Pulmonary artery endothelial cell (primary cell): Measurements from ENCODE around the gene ZRANB3. TPM values are rescaled to one million over a fixed set of nuclear protein-coding genes. Genes with fewer than 3 reads are reported as not detected.
"Not testable (repeated sequence)": the region's sequence is repeated elsewhere in the genome, so short reads cannot be mapped to it uniquely, and the experiment has no call there.

Experiments used
- DNase-seq: peaks from one replicate; pipeline ENCODE4 v3.0.0-alpha.2; 2011; ENCODE audit warnings: low read depth, low spot score
- total RNA-seq: library from RNA; depleted of rRNA; stranded (reverse); fragments of >200 nt; gene quantifications from 2 replicates; pipeline ENCODE4 v1.2.3, GENCODE V29; 2014

Gene ZRANB3
- total RNA-seq, 1 donor from 2014 or later, result 5.1 TPM

DNA sequence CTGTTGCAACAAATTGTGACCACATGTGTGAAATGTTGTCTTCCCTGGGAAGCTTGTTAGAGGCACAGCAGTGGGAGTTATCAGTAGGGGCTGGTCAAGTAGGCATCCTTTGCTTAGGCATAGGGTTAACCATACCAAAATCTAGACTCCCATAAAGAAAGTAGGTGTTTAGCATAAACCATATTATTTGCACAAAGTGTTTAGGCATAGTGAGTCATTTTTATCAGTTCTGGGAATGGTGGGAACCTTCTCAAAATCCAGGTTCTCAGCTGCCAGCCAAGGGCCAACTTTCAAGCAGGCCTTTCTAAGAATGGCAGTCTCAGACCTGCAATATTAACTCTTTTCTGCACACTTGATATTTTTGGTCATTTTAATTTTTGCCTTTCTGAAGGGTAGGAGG is 390.4 kb downstream of the ZRANB3 start:
- DNase-seq, result no peak

DNA sequence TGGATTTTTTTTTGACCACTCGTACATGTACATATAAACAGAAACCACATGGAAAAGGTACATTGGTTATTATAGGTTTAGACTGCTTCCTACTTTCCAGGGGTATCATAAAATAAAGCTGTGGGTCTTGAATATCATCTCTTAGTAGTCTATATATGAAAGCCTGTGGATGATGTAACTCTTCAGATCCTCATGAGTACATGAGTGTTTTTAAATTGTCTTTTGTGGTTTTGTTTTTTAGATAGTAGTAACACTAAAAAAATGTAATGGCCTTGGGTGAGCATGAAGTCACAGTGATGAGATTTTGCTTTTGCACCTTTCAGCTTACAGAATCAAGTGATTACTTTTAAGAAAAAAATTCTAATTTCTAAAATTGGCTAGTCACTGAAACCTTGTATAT is 398.7 kb downstream of the ZRANB3 start:
- DNase-seq, result no peak

DNA sequence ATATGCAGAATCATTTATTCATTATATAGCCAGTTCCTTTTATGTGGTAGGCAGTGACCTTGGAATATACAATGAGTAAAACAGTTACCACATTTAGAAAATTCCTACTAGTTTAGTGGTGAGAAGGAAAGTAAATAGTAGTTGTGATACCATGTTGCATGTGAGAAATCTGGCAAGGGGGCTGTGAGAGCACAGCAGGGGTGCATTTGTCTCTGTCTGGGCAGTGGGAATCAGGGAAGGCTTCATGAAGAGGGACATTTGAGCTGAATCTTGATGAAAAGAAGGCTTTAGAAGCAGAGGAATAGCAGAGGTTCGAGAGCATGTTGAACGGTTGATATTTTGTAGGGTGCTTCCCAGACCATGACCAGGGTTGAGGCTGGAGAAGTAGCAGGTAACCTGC is 400.3 kb downstream of the ZRANB3 start:
- DNase-seq, result no peak

DNA sequence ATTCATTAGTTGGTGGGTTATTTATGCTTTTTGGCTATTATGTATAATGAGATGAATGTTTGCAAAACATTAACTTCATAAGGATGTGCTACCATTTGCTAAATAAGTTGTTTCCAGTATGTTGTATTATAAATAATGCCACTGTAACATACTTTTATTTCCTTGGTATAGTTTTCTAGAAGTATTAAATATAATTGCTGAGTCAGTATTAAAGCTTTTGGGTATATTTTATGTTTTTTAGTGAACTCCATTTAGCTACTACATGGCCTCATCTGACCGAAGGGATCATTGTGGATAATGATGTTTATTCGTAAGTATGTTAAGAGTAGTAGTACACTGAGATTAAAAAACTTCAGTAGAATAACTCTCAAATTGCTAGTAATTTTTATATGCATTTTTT is 405.1 kb downstream of the ZRANB3 start:
- DNase-seq, result no peak

DNA sequence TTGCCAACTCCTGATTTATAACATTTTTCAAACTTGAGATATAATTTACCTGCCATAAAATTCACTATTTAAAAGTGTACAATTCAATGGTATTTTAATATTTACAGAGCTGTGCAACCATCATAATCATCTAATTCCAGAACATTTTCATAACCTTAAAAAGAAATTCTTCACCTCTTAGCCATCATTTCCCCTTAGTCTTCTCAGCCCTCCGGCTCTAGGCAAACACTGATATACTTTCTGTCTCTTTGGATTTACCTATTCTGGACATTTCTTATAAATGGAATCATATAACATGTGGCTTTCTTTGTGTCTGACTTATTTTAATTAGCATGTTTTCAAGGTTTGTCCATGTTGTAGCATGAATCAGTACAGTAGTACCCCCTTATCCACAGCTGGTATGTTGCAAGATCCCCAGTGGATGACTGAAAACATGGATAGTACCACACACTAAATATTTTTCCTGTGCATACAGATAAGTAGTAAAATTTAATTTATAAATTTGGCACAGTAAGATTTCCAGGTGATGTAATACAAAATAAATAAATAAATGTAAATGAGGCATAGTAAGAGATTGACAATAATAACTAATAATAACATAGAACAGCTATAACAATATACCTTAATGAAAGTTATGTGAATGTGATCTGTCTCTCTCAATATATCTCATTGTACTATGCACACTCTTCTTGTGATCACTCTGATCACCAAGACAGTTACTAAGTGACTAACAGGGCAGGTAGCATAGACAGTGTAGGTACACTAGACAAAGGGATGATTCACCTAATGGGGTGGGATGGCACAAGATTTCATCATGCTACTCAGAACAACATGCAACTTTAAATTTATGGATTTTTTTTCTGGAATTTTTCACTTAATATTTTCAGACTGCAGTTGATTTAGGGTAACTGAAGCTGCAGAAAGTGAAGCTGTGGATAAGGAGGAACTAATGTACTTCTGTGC is 405.8 kb downstream of the ZRANB3 start:
- no peak for DNase-seq

DNA sequence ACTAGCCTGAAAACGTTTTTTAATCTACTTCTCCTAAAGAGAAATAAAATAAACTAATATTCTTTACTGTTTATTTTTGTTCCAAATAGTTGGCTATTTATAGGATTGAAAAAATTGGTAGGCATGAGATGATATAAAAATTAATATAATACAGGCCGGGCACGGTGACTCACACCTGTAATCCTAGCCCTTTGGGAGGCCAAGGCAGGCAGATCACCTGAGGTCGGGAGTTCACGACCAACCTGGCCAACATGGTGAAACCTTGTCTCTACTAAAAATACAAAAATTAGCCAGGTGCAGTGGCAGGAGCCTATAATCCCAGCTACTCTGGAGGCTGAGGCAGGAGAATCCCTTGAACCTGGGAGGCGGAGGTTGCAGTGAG is 409.4 kb downstream of the ZRANB3 start:
- not testable (repeated sequence) for DNase-seq

DNA sequence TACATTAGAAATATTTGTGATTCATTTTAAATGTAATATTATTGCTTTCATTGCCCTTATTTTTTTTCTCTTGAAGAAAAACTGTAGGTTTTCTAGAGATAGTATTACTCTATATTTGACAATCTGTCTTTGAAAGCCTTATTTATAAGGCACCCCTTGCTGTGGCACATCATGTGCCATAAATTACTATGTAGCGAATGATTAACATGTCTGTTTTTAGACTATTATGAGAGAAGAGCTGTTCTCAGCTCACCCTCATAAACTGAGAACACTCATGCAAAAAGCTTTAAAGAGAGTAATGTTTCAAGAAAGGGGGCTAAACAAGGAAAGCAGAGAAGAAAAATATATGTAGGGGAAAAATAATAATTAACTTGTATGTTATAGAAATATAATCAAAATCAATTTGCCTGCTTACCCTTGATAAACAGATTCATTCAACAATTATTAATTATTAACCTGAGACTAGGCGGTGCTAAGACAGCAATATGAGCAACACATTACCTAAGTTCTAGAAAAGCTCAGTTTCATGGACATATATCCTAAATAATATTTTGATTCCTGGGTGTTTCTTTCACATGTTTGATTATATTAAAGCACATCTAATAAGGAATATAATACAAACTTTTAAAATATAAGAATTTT is 409.9 kb downstream of the ZRANB3 start:
- no peak for DNase-seq

DNA sequence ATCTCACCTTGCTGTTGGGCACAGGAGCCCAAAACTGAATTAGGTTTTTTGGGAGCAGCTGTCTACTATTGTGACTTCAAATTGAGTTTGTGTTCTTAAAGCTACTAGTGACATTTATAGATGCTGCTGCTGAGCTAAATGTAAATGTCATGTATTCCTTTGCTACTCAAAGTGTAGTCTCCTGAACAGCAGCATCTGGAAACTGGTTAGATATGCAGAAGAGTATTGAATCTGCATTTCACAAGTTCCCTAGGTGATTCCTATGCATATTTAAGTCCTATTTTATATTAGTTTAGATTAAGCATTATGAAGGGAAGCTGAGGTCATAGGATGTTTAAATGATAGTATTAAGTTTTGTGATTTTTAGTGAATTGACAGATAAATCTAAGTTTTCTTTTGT is 411.4 kb downstream of the ZRANB3 start:
- DNase-seq, result no peak

DNA sequence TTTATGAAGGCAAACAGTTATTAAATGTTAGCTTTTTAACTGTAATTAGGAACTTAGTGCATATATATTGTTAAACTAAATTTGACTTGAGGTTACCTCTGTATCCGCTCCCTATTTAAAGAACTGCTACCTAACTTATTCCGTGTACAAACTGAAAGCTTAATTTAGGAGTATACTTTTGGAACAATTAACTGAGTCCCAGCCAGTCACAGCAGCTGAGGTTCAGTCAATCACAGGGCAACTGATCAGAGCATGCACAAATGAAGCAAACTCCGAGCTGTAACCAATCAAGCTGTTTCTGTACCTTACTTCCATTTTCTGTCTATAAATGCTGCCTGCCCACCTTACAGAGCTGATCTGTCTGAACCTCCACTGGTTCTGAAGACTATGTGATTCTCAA is 417.7 kb downstream of the ZRANB3 start:
- no peak for DNase-seq

DNA sequence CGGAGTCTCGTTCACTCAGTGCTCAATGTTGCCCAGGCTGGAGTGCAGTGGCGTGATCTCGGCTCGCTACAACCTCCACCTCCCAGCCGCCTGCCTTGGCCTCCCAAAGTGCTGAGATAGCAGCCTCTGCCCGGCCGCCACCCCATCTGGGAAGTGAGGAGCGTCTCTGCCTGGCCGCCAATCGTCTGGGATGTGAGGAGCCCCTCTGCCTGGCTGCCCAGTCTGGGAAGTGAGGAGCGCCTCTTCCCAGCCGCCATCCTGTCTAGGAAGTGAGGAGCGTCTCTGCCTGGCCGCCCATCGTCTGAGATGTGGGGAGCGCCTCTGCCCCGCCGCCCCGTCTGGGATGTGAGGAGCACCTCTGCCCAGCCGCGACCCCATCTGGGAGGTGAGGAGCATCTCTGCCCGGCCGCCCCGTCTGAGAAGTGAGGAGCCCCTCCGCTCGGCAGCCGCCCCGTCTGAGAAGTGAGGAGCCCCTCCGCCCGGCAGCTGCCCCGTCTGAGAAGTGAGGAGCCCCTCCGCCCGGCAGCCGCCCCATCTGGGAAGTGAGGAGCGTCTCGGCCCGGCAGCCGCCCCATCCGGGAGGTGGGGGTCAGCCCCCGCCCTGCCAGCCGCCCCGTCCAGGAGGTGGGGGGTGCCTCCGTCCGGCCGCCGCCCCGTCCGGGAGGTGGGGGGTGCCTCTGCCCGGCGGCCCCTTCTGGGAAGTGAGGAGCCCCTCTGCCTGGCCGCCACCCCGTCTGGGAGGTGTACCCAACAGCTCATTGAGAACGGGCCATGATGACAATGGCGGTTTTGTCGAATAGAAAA is 425.3 kb downstream of the ZRANB3 start:
- DNase-seq, result not testable (repeated sequence)

DNA sequence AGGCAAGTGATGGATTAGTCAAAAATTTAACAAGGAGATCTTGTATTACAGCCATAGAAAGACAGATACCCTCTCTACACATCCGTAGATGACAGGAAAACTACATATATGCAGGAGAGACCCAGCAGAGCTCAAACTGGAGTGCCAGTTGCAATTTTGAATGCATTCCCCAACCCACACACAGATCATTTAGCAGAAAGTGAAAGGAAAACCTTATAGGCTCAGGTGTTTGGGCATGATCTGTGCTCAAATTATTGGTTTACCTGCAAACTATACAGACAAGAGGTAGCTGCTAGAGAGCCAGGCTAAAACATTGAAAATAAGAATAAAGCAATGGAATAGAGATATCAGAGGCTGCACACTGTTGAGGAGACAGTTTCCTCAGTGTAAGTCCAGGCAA is 427.2 kb downstream of the ZRANB3 start:
- no peak for DNase-seq

DNA sequence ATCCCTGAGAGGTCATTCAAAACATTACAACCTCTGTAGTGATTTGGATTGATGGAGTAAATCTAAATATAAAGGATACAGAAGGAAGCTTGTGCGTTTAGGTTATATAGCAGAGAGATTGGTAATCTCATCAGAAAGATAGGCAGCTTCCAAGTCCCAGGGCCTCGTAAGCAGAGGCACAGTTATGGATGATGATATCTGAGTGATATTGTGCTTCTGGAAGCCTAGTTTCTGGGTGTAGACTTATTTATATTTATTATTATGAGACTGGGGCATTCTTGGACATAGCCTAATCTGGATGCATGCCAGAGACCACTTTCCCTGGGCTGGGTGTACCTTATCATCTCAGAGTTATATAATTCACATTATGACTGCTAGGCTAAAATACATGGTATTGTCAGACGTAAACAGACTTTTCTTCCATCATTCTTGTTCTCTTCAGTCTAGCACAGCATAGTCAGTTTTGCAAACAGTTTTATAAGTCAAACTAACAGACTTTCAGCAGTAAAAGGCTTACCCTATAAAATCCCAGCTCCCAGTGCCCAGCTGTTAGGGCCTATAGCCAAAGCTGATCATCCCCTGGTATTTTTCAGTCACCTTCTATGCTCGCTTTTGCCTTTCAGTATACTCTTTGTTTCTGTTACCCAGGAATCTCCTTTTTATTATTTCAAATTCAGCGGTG is 431.1 kb downstream of the ZRANB3 start:
- DNase-seq, result no peak

DNA sequence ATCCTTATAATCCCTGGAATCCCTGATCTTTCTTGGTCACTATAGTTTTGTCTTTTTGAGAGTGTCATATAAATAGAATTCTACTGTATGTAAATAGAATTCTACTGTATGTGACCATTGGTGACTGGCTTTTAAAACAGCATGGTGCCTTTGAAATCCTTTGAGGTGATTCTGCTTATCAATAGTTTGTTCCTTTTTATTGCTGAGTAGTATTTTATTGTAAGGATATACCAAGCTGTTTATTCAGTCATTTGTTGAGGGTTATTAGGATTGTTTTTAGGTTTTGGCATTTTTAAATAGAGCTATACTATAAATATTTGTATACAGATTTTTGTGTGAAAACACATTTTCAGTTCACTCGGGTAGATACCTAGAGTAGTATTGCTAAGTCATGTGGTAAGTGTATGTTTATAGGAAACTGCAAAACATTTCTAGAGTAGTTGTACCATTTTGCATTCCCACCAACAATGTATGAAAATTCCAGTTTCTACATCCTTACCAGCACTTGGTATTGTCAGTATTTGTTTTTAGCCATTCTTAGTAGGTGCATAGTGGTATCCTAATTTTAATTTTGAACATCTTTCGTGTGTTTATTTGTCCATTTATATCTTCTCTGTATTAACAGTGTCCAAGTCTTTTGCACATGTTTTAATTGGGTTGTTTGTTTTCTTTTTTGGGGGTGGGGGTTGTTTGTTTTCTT is 433.3 kb downstream of the ZRANB3 start:
- no peak for DNase-seq

DNA sequence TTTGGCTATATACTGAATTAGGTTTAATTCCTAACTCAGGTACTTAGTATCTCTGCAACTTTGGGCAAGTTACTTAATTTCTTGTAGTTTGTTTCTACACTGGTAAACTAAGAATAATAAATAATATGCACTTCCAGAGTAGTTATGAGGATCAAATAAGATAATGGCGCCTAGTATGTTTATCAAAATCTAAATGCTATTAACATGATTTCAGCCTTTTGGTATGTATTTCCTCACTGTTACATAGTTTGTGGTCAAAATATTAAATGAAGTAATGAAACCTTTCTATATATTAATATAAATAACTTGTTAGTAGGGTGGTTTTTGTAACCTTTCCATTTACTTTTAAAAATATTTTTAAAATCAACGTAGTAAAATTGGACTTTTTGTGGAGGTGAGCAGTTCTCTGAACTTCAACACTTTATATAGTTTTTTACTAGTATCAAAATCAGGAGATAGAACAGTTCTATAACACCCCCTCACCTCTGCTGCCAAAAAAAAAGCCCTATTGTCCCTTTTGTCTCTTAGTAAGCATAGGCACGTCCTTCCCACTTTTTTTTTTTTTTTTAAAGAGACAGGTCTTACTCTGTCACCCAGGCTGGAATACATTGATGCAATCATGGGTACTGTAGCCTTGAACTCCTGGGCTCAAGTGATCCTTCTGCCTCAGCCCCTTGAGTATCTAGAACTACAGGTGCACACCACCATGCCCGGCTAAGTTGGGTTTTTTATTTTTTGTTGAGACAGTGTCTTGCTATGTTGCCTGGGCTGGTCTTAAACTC is 434.2 kb downstream of the ZRANB3 start:
- no peak for DNase-seq

DNA sequence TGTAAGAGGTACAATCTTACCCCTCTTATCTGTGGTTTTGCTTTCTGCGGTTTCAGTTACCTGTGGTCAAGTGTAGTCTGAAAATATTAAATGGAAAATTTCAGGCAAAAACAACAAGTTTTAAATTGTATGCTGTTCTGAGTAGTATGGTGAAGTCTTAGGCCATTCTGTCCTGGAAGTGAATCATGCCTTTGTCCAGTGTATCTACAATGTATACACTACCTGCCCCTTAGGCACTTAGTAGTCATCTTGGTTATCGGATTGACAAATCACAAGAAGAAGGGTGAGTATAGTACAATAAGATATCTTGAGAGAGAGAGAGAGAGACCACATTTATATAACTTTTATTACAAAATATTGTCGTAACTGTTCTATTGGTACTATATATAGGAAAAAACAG is 435.4 kb downstream of the ZRANB3 start:
- no peak for DNase-seq

DNA sequence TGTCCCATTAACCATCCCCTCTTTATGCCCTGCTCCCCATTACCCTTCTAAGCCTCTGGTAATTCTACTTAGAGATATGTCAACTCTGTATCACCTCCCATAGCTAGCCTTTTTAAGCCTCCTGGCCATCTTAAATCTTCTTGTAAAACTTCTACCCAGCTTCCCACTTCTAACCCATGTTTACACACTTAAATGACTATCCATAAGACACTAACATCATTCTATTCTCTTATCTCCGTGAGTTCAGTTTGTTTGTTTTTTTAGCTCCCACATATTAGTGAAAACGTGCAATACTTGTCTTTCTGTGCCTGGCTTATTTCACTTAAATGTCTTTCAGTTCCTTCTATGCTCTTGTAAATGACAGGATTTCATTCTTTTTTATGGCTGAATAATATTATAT is 436.5 kb downstream of the ZRANB3 start:
- no peak for DNase-seq

DNA sequence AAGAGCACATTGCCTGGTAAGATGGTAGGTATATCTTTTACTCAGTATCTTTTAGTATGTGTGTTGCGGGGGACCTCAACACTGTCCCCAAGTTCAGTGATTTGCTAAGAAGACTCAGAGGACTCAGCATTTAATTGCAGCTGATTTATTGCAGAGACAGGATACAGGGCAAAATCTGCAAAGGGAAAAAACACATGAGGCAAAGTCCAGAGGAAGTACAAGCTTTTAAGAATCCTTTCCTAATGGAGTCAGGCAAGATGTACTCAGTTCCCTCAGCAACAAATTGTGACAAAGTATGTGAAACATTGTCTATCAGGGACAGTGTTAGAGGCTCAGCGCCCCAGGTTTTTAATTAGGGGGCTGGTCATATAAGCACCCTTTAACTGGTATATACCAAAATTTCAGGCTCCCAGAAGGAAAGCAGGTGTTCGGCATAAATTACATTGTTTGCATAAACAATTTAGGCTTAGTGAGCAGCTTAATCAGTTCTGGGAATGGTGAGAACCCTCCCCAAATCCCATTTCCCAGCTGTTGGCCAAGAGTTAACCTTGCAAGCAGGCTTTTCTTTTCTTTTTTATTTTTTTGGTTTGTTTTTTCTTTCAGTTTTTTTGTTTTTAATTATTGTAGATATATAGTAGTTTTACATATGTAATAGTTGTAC is 437.2 kb downstream of the ZRANB3 start:
- DNase-seq, result no peak

DNA sequence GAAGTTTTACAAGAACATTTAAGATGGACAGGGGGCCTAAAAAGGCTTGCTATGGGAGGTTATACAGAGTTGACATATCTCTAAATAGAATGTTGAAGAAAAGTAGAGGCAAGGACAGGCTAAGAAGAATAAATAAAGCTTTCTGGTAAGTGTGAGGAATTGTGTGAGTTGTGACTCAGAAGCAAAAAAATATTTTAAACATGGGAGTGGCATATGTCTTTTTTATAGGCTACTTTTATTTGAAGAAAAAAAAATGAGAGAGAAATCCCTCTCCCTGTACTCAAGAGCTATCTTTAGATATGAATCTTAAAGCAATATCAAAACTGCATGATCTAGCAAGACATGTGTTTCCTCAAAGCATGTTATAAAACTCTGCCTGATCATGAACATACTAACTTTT is 437.8 kb downstream of the ZRANB3 start:
- no peak for DNase-seq

DNA sequence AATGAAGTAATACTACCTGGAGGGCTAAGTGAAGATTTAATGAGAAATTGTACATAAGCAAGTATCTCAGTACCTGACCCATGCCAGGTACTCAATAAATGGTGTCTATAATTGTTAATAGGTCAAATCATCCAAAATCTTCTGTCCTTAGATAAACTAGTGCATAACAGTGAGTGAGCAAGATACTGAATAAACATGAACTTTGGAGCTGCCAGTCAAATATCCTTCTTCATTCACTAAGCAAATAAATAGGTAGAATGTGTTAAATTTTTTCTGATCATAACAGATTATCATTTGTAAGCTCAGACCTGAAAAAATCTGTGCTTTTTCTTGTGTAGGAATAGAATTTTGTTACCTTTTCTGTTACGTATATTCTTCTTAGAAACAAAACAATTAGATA is 439.3 kb downstream of the ZRANB3 start:
- DNase-seq, result no peak

DNA sequence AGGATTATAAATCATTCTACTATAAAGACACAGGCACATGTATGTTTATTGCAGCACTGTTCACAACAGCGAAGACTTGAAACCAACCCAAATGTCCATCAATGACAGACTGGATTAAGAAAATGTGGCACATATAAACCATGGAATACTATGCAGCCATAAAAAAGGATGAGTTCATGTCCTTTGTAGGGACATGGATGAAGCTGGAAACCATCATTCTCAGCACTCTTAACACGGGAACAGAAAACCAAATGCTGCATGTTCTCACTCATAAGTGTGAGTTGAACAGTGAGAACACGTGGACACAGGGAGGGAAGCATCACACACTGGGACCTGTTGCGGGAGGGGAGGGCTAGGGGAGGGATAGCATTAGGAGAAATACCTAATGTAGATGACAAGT is 441.4 kb downstream of the ZRANB3 start:
- DNase-seq, result not testable (repeated sequence)
